ENCODE data around the gene CHCHD10.
A peak's percentile ranks its signal among the peaks of the same experiment; 100 is the strongest.

The CHCHD10 gene

DNA sequence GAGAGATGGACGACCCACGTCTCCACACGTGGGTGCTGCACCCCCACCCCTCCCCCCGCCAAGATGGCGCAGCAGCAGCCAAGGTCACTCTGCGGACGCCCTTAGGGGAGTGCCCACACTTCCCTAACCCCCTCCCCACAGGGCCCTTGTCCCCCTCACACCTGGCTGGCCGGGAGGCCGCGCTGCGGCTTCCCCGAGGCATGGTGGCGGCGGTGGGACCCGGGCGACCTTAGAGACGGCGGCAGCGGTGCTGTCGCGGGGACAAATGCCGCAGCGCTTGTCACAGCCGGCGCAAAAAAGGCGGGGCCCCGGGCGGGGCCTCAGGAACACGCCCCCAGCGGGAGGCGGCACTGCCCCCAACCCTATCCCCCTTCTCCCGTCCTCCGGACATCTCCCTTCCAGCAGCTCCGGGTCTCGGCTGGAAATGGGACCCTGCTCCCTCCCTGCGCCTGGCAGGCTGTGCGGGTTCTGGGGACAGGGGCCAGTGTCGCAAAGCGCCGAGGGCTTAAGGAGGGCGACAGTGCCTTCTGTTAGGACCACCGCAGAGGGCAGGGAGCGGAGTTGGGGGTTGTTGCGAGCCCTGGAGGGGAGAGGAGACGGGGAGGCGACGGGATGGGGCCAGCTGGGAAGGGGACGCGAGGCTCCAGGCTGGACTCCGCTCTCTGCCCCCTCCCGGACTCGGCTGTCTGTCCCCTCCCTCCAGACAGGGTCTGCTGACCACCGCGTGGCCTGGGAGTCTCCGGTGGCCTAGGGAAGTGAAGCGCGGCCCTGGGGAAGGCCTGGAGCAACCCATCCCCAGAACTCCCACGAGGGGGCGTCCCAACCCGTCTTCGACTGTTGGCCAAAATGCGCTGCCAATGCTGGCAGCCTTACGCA, at the start of gene CHCHD10:
TSS of gene CHCHD10 (minus strand) at position 300 of the 876 bp plus-strand sequence. CDS start at position 202, 98 bp downstream.
- DNase-seq, result peak; percentile 28

GRCh38 chr22:23817146-23817545, 49.4 kb upstream of the CHCHD10 start:
- DNase-seq, result no peak

DNA sequence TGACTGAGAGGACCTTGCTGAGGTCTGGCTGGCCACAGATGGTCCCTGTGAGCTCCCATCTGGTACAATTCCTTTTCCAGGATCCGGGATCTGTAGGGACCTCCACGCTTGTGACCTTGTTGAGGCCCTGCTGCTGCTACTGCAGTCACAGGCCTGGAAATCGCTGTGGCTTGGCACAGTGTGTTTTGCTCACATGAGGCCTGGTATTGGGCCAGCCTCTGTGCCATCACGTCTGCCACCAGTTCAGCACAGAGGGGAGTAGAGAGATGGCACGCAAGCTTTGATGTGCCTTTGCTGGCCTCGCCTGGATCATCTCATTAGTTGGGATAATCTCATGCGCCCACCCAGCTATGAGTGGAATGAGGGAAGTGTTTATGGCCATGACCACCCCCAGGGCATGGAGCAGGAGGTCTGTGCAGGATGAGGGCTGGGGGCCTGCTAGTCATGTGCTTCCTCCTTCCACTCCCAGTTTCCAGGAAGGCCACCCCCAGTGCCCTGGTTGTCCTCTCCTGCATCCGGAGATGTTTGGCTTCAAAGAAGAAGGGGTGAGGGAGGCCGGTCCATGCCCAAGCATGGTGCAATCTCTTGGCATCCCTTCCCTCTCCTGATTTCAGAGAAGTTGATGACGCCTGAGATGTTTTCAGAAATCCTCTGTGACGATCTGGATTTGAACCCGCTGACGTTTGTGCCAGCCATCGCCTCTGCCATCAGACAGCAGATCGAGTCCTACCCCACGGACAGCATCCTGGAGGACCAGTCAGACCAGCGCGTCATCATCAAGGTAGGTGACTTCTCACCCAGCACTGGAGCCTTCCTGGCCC, 48.6 kb upstream of the CHCHD10 start:
- DNase-seq, result no peak

GRCh38 chr22:23815541-23816155, 47.9 kb upstream of the CHCHD10 start:
- DNase-seq, result no peak

DNA sequence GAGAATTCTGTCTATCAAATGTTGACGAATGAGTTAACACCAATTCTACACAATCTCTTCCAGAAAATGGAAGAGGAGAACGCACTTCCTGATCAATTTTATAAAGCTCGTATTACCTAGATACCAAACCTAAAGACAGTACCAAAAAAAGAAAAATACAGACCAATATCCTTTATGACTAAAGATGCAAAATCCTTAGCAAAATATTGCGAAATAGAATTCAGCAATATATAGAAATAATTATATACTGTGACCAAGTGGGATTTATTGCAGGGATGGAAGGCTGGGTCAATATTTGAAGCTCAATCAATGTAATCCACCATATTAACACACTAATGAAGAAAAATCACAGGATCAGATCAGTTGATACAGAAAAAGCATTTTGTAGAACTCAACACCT, 44.6 kb upstream of the CHCHD10 start:
- no peak for DNase-seq

GRCh38 chr22:23806837-23807236, 39.1 kb upstream of the CHCHD10 start:
- no peak for DNase-seq

- DNase-seq, result no peak
Observed at GRCh38 chr22:23804781-23805291, 37.1 kb upstream of the CHCHD10 start.

- peak; percentile 0 for DNase-seq
Observed at GRCh38 chr22:23803001-23803819, 35.4 kb upstream of the CHCHD10 start.

- no peak for DNase-seq
Observed at GRCh38 chr22:23801886-23802377, 34.2 kb upstream of the CHCHD10 start.

DNA sequence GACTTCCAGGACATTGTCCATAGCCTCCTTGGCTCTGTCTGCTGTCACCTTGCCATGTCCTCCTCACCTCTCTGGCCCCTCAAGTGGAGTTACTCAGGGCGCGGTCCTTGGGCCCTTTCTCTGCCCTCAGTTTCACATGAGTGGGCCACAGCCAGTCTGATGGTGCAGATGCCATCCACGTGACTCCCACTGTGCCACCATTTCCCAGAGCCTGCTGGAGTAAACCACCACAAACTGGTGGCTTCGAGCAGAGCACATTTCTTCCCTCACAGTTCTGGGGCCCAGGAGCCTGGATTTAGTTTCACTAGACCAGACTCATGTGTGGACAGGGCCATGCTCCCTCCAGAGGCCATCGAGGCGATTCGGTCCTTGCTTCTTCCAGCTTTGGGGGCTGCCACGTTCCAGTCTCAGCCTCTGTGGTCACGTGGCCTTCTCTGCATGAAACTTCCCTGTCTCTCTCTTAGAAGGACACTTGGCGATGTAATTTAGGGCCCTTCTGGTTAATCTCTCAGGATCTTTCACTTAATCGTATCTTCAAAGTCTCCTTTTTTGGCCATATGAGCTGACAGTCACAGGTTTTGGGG, 33.6 kb upstream of the CHCHD10 start:
- DNase-seq, result no peak

- no peak for DNase-seq
Observed at GRCh38 chr22:23800297-23801237, 32.8 kb upstream of the CHCHD10 start.

DNA sequence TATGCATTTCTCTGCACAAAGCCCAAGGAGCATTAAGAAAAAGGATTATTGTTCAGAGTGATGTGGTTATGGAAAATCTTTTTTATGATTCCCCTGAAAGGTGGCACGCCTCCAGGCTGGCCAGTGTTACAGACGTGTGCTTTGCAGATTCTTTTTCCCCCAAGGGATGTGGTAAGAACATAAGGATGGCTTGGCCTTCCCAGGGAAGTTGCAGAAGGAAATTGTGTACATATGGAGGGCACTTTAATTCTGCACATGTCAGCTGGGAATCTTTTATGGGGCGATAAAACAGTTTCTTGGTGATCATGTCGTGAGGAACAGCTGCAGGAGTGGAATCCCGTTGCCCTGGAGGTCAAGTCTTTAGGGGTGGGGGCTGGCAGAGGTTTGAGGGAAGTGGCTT, 28.7 kb upstream of the CHCHD10 start:
- no peak for DNase-seq

DNA sequence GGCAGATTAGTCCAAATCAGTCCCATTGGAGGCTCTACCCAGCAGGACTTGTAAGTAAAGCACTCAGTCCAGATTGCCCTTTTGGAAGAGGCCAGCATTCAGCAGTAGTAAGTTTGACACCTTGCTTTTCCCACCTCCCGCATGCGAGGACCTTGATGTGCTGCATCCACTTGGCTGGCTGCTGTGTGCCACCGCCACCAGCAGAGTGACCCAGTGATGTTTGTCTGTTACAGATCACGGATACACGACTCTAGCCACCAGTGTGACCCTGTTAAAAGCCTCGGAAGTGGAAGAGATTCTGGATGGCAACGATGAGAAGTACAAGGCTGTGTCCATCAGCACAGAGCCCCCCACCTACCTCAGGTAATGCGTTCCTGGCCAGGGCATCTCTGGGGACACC, 25.6 kb upstream of the CHCHD10 start:
- DNase-seq, result no peak

DNA sequence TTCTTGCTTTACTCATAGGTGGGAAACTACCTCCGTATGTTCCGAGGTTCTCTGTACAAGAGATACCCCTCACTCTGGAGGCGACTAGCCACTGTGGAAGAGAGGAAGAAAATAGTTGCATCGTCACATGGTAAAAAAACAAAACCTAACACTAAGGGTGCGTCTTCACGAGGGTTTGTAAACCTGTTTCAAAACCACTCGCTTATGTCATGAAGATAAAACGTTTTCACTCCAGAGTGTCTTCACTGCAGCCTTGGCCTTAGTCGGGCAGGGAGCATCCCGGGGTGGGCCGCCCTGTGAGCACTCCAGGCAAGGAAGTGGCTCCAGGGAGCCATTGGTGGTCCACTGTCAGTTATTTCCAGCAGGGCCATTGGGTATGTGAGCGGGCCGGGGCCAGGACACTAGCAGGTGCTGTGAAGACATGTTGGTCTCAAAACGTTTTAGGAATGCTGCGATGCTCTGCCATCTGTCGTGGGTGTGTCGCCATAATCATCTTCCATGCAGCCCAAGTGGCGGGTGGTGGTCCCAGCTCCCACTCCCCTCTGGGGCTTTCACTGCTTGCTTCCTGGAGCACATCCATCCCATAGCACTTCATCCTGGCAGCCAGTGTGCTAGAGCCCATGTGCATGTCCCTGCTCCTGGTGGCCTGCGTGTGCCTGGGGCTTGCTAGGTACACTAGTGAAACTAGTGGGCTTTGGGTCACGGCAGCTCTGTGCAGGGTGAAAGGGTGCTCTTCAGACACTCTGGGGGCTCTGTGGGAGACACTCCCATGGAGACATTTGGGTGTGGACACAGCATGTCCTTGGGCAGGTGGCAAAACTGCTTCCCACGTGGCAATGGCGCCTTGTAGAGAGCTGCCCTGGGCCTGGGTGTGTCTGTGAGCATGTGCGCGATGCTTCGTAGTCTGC, 24.2 kb upstream of the CHCHD10 start:
- no peak for DNase-seq

DNA sequence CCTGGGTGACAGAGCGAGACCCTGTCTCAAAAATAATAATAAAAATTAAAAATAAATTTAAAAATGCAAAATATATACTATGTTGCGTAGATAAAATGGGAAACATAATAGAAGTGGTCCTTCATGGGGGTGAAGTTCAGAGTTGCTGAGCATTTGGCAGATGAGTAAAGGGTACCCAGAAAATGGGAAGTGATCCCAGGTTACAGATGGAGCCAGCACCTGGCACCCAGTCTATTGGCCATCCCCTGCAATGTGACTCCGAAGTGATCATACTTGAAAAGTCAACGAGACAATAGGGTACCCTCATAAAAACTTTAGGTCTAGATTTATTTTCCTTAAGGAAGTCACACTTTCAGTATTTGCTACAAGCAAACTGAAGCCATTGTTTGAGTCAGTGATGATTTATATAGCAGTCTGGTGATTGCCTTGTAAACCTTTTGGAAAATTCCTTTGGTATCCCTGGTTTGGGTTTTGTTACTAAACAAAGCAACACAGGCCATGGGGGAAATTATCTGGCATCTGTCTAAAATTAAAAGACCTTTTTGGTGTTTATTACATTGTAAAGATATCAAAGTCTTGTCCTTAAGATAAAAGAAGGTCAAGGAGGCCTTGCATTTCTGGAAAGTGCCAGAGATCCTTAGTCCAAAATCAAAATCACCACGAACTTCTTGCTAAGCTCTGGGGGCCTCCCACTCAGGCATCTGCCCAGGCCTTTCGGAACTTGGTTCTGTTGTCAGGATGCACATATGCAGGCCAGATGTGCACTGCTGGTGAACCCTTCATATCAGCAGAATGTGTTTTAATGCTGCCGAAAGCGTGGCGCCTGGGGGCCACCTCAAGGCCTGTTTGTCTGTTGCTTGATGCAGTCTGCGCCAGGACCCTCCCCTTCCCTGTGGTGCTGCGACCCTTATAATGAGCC, 23.3 kb upstream of the CHCHD10 start:
- DNase-seq, result no peak

GRCh38 chr22:23789638-23790037, 21.9 kb upstream of the CHCHD10 start:
- no peak for DNase-seq

GRCh38 chr22:23789121-23789520, 21.3 kb upstream of the CHCHD10 start:
- no peak for DNase-seq

GRCh38 chr22:23787910-23788309, 20.1 kb upstream of the CHCHD10 start:
- DNase-seq, result no peak

- no peak for DNase-seq
Observed at GRCh38 chr22:23787600-23787896, 19.8 kb upstream of the CHCHD10 start.
